Vagina (tissue), 2 donors: ENCODE results near the gene BLVRB.

Experiments
- POLR2A ChIP-seq, 2 donors: fragments of 450-650 bp; IDR thresholded peaks; one replicate each; pipeline ENCODE4 v1.6.1; 2017; ENCODE audit warnings: antibody characterized with exemption in 2 of 2, mild to moderate bottlenecking in 2 of 2, moderate library complexity in 2 of 2
- POLR2AphosphoS5 ChIP-seq, 2 donors: sonication (generic); formaldehyde crosslinking; IDR thresholded peaks; one replicate each; pipeline ENCODE4 v1.9.0; 2017; ENCODE audit warnings: antibody characterized with exemption in 2 of 2, mild to moderate bottlenecking in 2 of 2, low read depth in 1 of 2; ENCODE audit not compliant: insufficient read depth in 1 of 2
- TF ChIP-seq, protein P1 (sequence below), 3 experiments: fragments of 450-650 bp in 2 of 3; fragments of 200-600 bp in 1 of 3; sonication (generic) in 1 of 3; IDR thresholded peaks; one replicate each; pipeline ENCODE4 v1.5.1; 2017 to 2019; ENCODE audit warnings: antibody characterized with exemption in 3 of 3, mild to moderate bottlenecking in 2 of 3, moderate library complexity in 2 of 3

DNA sequence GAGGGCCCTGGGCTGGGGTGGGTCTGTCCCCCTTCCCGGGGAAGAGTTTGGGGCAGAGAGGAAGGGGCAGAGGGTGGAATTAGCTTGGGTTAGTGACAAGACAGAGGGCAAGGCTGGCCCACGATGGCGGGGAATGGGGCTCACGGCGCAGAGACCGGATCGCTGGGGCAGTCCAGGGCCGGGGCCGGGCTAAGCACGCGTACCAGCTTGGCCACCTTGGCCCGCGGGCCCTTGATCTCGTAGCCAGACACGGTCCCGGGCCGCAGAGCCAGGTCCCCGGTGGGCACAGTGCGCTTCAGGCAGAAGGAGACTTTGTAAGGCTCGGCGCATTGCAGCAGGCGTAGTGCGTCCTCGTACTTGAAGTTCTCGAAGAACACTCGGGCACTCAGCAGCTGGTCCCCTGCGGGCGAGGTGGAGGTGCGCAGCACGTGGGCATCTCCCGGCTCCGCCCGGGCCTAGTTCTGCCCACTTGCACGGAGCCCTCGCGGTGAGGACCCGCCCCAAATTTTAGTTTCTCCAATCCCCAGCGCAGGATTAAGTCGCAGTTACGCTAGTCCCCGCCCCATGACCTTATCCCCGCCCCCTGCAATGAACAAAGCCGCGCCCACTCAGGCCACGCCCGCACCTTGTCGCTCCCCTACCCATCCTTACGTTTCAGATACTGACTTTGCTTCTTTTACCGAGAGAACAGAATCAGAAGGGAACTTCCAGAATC, 67.0 kb downstream of the BLVRB start:
- TF ChIP-seq, protein P1, sequence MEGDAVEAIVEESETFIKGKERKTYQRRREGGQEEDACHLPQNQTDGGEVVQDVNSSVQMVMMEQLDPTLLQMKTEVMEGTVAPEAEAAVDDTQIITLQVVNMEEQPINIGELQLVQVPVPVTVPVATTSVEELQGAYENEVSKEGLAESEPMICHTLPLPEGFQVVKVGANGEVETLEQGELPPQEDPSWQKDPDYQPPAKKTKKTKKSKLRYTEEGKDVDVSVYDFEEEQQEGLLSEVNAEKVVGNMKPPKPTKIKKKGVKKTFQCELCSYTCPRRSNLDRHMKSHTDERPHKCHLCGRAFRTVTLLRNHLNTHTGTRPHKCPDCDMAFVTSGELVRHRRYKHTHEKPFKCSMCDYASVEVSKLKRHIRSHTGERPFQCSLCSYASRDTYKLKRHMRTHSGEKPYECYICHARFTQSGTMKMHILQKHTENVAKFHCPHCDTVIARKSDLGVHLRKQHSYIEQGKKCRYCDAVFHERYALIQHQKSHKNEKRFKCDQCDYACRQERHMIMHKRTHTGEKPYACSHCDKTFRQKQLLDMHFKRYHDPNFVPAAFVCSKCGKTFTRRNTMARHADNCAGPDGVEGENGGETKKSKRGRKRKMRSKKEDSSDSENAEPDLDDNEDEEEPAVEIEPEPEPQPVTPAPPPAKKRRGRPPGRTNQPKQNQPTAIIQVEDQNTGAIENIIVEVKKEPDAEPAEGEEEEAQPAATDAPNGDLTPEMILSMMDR (IDR thresholded peaks at IDR 0.05): no peak
- TF ChIP-seq POLR2A (IDR thresholded peaks at IDR 0.05) (no peak), POLR2AphosphoS5 (IDR thresholded peaks at IDR 0.05; ENCODE audit: insufficient read depth in 1 of 2, low read depth in 1 of 2) (no peak)
